Mucosa of rectum (tissue), 2 donors: ENCODE measurements around the gene UGT1A9.
"Not testable (repeated sequence)": the region's sequence is repeated elsewhere in the genome, so short reads cannot be mapped to it uniquely, and the experiment has no call there.

Experiments used
- H3K27ac ChIP-seq, 2 donors: one replicate each; pipeline ENCODE4 v1.7.0; 2013; ENCODE audit warnings: inconsistent platforms in 2 of 2, low read depth in 2 of 2, low read length in 2 of 2
- H3K27me3 ChIP-seq, 2 donors: one replicate each; pipeline ENCODE4 v1.7.0; 2013; ENCODE audit warnings: low read length in 2 of 2; ENCODE audit not compliant: control insufficient read depth in 2 of 2, insufficient read depth in 2 of 2
- H3K36me3 ChIP-seq, 2 donors: one replicate each; pipeline ENCODE4 v1.7.0; 2013; ENCODE audit warnings: low read length in 2 of 2; ENCODE audit not compliant: control insufficient read depth in 2 of 2, insufficient read depth in 2 of 2
- H3K4me1 ChIP-seq, 2 donors: one replicate each; pipeline ENCODE4 v1.7.0; 2013; ENCODE audit warnings: low read length in 2 of 2, mild to moderate bottlenecking in 1 of 2; ENCODE audit not compliant: control insufficient read depth in 2 of 2, insufficient read depth in 2 of 2
- H3K4me3 ChIP-seq, 2 donors: one replicate each; pipeline ENCODE4 v1.7.0; 2013; ENCODE audit warnings: low read length in 2 of 2
- H3K9ac ChIP-seq, 2 donors: one replicate each; pipeline ENCODE4 v1.7.0; 2013; ENCODE audit warnings: low read length in 2 of 2, low read depth in 1 of 2, mild to moderate bottlenecking in 1 of 2
- H3K9me3 ChIP-seq, 2 donors: one replicate each; pipeline ENCODE4 v1.7.0; 2013; ENCODE audit warnings: low read length in 2 of 2; ENCODE audit not compliant: control insufficient read depth in 2 of 2
- donor health status: healthy.
- donor health status: Normal muscosa, but diverticular disease.

Gene UGT1A9

DNA sequence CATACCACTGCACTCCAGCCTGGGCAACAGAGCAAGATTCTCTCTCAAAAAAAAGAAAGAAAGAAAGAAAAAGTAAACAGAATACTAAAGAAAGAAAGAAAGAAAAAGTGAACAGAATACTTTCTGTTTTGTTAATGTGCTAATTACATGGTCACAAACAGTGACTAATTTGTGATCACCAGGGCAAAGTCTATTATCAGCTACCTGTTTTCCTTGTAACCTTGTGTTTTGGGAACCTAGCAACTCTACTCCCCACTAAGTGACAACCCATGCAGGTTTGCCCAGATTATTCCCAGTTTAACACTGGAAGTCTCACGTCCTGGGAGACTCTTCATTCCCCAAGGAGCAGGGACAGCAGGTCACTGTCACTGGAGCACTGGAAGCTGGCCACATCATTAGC lies 16.7 kb upstream of the UGT1A9 start:
- H3K27me3 ChIP-seq: no peaks in the 10 kb centered on the region
- no peaks in the 10 kb centered on the region for H3K4me1 ChIP-seq
- no peak overlapping the region for H3K9ac ChIP-seq
- no peak overlapping the region for H3K27ac ChIP-seq
- H3K4me3 ChIP-seq: no peak overlapping the region
- H3K36me3 ChIP-seq: no peaks in the 10 kb centered on the region
- H3K9me3 ChIP-seq: no peaks in the 10 kb centered on the region

DNA sequence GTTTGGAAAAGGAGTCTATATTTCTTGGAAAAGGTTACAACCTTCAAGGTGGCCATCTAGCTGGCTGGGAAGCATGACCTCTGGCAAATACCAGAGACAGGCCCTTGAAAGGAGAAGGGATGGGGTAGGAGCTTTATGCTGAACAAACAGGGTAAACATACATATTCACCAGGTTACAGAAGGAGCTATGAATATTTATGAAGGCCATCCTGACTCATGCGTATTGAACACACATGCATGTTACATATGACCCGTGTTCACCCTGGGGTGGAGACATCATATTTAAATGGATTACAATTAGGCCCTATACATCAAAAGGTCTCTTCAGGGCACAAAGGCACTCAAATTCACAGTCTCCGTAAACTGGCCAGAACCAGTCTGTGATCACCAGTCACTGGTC lies 15.8 kb upstream of the UGT1A9 start:
- H3K27me3 ChIP-seq, H3K9ac ChIP-seq, H3K4me3 ChIP-seq, H3K9me3 ChIP-seq, H3K27ac ChIP-seq, H3K4me1 ChIP-seq, H3K36me3 ChIP-seq: not testable (repeated sequence)

DNA sequence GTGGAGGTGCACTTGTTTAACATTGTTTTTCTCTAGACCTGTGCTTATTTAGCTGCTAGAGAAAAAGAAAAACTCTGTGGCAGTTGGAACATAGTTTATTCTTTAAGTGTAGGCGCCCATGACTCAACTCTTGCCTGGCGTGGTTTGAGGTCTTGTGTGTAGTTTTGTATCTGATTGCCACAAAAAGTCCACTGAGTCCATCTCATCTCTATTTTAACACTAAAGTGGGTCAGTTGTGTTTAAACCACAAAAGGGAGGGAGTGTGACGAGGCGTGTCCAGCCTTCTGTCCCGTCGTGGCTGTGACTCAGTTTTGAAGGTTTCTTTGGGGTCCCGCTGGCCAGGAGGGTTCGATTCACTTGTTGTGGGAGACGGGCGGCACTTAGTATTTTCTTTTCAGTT lies 15.3 kb upstream of the UGT1A9 start:
- Histone ChIP-seq H3K9ac (no peak overlapping the region), H3K9me3 (no peaks in the 10 kb centered on the region), H3K27ac (no peak overlapping the region), H3K36me3 (no peaks in the 10 kb centered on the region), H3K4me3 (no peak overlapping the region), H3K27me3 (no peaks in the 10 kb centered on the region), H3K4me1 (no peaks in the 10 kb centered on the region)

DNA sequence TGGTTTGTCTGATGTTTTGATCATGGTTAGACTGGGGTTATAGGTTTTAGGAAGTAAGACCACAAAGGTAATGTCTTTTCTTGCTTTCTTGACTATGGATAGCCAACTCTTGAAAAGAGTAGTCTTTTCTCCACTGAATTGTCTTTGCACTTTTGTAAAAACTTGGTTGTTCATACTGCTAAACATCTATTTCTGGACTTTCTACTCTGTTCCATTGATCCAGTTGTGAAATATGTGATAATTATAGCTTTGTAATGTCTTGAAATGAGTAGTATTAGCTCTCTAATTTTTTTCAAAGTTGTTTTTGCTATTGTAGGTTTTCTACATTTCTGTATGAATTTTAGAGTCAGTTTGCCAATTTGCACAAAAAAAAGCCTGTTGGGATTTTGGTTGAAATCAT lies 13.1 kb upstream of the UGT1A9 start:
- no peaks in the 10 kb centered on the region for H3K4me1 ChIP-seq
- no peak overlapping the region for H3K4me3 ChIP-seq
- H3K9ac ChIP-seq: no peak overlapping the region
- no peak overlapping the region for H3K27ac ChIP-seq
- peaks cover 0 to 3% of the 10 kb centered on the region in 2 donors for H3K36me3 ChIP-seq
- H3K27me3 ChIP-seq: no peaks in the 10 kb centered on the region
- H3K9me3 ChIP-seq: no peaks in the 10 kb centered on the region

DNA sequence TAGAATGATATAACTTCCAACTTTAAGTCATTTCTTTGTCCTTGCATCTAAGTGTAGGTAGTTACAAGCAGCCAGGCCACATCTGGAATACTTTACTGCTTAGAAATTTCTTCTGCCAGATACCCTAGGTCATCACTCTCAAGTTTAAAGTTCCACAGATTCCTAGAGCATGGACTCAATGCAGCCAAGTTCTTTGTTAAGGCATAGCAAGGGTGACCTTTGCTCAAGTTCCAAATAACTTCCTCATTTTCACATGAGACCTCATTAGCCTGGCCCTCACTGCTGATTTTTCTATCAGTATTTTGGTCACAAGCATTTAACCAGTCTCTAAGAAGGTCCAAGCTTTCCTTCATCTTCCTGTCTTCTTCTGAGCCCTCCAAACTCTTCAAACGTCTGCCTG lies 7.8 kb upstream of the UGT1A9 start:
- Histone ChIP-seq H3K9me3 (no peaks in the 10 kb centered on the region), H3K27me3 (no peaks in the 10 kb centered on the region), H3K4me3 (no peak overlapping the region), H3K36me3 (peaks cover 0 to 3% of the 10 kb centered on the region in 2 donors), H3K4me1 (no peaks in the 10 kb centered on the region), H3K27ac (no peak overlapping the region), H3K9ac (no peak overlapping the region)

DNA sequence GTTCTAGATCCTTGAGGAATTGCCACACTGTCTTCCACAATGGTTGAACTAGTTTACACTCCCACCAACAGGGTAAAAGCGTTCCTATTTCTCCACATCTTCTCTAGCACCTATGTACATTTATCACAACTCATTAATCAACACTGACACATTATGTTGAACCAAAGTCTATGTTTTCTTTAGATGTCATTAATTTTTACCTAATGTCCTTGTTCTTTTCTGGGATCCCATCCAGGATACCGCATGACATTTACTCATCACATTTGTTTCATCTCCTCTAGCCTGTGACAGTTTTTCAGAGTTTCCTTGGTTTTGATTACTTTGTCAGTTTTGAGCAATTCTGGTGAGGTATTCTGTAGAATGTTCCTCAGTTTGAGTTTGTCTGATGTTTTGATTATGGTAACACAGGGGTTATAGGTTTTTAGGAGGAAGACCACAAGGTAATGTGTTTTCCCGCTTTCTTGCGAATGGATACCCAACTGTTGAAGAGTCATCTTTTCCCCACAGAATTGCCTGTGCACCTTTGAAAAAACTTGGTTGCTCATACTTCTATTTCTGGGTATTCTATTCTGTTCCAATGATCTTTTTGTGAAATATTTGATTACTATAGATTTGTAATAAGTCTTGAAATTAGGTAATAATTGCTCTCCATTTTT lies 3.0 kb upstream of the UGT1A9 start:
- no peak overlapping the region for H3K4me3 ChIP-seq
- no peaks in the 10 kb centered on the region for H3K27me3 ChIP-seq
- no peak overlapping the region for H3K27ac ChIP-seq
- no peaks in the 10 kb centered on the region for H3K4me1 ChIP-seq
- no peaks in the 10 kb centered on the region for H3K9me3 ChIP-seq
- no peaks in the 10 kb centered on the region for H3K36me3 ChIP-seq
- no peak overlapping the region for H3K9ac ChIP-seq

DNA sequence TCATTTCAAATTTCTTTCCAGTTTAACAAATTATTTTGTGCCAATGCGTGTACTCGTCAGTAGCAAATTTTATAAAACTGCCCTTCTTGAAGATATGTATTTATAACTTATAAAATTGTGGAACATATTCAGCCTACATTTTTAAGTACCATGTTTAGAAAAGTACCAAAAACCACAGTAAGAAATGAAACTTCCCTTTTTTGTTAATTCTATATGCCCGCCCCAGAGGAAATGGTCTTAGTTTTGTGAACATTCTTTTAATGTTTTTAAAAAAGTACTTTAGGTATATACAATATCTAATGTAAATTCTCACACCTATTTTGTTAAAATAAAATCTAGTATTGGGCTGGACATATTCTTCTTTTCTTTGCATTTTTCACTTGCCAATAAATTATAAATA lies 1.2 kb downstream of the UGT1A9 start:
- Histone ChIP-seq H3K9ac (no peak overlapping the region), H3K9me3 (no peaks in the 10 kb centered on the region), H3K4me1 (no peaks in the 10 kb centered on the region), H3K27me3 (no peaks in the 10 kb centered on the region), H3K4me3 (no peak overlapping the region), H3K27ac (no peak overlapping the region), H3K36me3 (no peaks in the 10 kb centered on the region)

DNA sequence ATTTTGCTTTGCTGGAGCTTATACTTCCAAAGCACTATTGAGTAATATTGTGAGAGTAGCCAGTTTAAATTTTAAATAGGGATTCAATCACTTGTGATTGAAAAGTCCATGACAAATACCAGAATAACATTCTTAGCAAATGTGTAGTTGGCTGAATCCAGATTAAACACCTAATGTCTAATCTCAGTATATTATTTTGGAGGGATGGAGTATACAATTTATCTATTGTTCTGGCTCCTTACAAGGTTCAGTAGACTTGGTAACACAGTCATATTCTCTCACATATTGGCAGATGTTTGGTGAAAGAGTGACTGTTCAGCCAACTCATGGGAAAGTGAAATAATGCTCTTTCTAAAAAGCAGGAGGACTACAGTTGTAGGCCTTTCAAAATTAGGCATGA lies 2.2 kb downstream of the UGT1A9 start:
- Histone ChIP-seq H3K36me3 (no peaks in the 10 kb centered on the region), H3K9me3 (no peaks in the 10 kb centered on the region), H3K27me3 (no peaks in the 10 kb centered on the region), H3K4me1 (no peaks in the 10 kb centered on the region), H3K4me3 (no peak overlapping the region), H3K9ac (no peak overlapping the region), H3K27ac (no peak overlapping the region)

DNA sequence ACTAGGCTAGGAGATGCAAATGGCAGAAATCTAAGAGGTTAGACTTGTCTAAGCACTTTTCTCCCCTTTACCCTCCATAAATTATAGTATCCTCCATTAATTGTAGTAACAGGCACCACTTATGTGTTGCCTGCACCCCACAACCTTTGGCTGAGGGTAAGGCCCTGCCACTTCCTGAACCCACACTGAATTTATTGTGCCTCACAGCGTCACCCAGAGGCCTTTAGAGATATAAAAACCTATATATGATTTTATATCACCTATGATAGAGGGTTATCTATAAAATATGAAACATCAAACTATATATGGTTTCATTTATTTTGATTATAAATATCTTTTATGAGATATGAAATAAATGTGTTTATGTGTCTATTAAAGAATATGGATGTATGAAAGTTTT lies 2.6 kb downstream of the UGT1A9 start:
- Histone ChIP-seq H3K36me3 (no peaks in the 10 kb centered on the region), H3K9me3 (no peaks in the 10 kb centered on the region), H3K27me3 (no peaks in the 10 kb centered on the region), H3K9ac (no peak overlapping the region), H3K4me3 (no peak overlapping the region), H3K4me1 (peaks cover 0 to 3% of the 10 kb centered on the region in 2 donors), H3K27ac (no peak overlapping the region)

DNA sequence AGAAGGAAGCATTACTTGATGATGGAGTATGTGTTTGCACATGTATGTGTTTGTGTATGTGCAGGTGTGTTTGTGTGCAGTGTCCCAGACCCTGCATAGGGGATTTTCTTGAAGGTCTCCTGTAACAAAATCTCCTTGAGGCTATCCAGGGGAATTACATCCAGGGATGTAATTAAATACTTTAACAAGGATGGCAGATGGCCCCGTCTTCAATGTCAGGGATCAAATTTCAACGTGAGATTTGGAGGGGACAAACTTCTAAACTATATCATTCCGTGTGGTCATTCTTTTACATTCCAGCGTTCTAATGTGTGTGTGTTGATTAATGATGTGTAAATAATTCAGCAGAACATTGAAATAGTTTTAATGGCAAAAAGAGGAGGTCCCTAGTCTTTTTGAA lies 3.3 kb downstream of the UGT1A9 start:
- Histone ChIP-seq H3K36me3 (no peaks in the 10 kb centered on the region), H3K27ac (no peak overlapping the region), H3K4me3 (no peak overlapping the region), H3K9me3 (no peaks in the 10 kb centered on the region), H3K9ac (no peak overlapping the region), H3K4me1 (peaks cover 0 to 3% of the 10 kb centered on the region in 2 donors), H3K27me3 (no peaks in the 10 kb centered on the region)

DNA sequence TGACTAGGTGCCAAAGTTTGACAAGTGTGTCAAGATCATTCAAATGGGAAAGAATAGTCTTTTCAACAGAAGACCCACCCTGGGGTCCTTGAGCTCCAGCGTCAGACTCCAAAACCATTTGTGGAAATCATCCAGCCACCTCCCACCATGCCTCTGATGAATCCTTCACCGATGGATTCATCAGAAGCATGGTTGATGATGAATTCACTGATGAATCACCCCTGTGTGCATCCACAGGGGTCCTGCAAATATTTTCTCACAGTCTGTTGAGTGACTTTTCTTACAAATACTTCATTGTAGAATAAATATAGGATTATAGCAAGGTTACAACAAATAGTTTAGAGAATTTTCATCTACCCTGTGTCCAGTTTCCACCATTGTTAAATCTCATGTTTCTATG lies 4.3 kb downstream of the UGT1A9 start:
- Histone ChIP-seq H3K27me3 (no peaks in the 10 kb centered on the region), H3K4me3 (no peak overlapping the region), H3K4me1 (peaks cover 0 to 3% of the 10 kb centered on the region in 2 donors), H3K27ac (no peak overlapping the region), H3K9ac (no peak overlapping the region), H3K36me3 (no peaks in the 10 kb centered on the region), H3K9me3 (no peaks in the 10 kb centered on the region)
